ENCODE results near the gene ERC1.
"Not testable (repeated sequence)": the region's sequence is repeated elsewhere in the genome, so short reads cannot be mapped to it uniquely, and the experiment has no call there.

The ERC1 gene

GRCh38 chr12:1022032-1022970, 31.3 kb downstream of the ERC1 start:
- DNase-seq (ENCODE audit: low read depth in 2 of 2): no peak

DNA sequence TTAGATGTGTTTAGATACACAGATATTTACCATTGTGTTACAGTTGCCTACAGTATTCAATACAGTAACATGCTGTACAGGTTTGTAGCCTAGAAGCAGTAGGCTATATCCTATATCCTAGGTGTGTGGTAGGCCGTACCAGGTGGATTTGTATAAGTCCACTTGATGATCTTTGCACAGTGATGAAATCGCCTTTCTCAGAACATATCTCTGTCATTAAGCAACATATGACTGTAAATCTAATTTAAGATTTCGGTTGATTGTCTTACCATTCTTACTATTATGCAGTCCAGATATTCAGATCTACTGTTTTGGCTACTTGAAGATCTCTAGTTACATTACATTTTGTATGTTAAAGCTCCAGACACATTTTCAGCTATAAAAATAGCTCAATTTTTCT, 39.8 kb downstream of the ERC1 start:
- DNase-seq (ENCODE audit: low read depth in 2 of 2): no peak

DNA sequence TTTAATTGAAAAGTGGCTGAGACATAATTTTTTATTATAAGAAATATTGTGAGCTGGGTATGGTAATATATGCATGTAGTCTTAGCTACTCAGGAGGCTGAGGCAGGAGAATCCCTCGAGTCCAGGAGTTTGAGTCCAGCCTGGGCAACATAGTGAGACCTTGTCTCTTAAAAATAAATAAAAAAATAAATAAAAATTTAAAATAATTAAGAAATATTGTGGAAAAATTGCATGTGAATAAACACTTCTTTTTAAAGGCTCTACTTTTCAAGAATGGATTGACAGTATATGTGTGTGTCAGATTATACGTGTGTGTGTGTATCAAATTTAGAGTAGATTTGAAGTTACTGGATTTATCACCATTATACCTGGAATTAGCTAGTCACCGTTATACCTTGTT, 43.2 kb downstream of the ERC1 start:
- DNase-seq (ENCODE audit: low read depth in 2 of 2): no peak

GRCh38 chr12:1034751-1035457, 43.9 kb downstream of the ERC1 start:
- no peak for DNase-seq (ENCODE audit: low read depth in 2 of 2)

DNA sequence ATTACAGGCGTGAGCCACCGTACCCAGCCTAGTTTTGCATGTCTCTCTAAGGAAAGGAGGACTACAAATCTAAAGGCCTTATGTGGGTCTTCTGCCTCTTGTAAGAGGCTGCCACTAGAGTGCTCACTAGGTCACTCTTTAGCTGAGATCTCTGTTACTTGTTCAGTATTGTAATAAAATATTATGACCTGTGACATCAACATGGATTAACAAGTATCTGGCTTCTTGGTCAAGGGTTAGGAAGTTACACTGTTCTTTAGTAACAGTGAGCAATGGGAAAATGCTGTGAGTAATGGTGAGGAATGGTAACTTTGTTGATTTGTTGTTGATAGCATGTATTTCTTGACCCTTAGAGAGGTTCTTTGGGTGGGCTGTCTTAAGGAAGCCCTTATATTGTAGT, 50.5 kb downstream of the ERC1 start:
- no peak for DNase-seq (ENCODE audit: low read depth in 2 of 2)

DNA sequence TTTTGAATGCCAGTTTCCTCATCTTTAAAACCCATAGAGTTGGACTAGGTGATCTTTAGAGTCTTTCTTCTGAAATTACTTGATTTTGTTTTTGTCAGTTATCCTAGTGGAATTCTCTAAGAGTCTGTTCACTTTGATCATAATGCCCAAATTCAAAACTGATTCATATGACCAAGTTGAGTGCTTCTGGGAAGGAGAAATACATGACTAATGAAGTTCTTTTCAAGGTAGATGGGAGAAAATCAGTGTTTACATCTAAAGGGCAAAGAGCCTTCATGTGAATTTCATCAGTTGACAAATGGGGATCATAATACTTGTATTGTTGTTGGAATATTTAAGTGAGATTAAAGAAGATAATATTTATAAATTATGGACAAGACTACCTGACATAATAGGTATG, 53.2 kb downstream of the ERC1 start:
- no peak for DNase-seq (ENCODE audit: low read depth in 2 of 2)

DNA sequence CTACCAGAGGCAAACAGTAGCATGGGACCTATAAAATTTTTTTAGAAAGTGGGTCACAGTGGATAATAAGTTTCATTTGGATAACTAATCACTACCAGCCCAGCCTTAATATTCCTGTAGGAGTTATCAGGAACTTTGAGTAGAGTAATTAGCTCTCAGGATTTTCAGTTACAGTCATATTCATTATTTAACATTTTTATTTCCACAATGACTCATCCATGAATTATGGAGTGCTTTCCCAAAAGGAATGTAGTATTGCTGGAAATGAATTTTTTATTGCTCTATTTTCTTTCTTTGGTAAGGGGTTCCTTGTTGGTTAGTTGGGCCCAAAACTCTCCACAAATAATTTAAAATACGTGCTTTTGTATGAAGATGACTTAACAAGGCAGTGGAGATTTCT, 53.7 kb downstream of the ERC1 start:
- DNase-seq (ENCODE audit: low read depth in 2 of 2): no peak

DNA sequence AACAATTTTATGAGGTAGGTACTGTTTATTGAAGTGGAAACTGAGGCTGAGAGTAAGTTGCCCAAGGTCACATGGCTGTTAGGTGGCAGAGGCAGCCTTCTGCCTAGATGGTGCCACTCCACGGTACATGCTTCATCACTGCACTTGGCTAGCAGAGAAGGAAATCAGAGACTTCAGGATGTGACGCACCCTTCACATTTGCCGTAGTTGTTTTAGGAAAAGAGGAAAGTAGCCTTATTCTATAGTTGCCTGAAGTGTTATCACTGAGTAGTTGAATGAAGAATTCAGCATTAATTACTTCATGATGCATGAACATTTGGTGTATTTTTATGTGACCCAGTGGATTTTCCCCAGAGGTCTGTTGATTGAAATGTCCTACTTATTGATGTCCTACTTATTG, 55.7 kb downstream of the ERC1 start:
- DNase-seq (ENCODE audit: low read depth in 2 of 2): no peak

- DNase-seq (ENCODE audit: low read depth in 2 of 2): no peak
Observed at GRCh38 chr12:1047898-1048660, 57.1 kb downstream of the ERC1 start.

GRCh38 chr12:1050059-1050707, 59.2 kb downstream of the ERC1 start:
- DNase-seq (ENCODE audit: low read depth in 2 of 2): no peak

DNA sequence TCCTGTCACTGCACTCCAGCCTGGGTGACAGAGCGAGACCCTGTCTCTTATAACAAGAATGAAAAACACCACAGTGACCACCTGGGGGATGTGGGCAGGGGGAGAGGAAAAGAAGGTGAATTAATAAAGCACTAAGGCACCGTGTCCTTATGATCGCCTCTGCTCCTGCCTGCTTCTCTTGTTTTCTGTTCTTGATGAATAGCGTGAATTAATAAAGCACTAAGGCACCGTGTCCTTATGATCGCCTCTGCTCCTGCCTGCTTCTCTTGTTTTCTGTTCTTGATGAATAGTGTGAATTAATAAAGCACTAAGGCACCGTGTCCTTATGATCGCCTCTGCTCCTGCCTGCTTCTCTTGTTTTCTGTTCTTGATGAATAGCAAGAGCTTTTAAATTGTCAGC, 60.6 kb downstream of the ERC1 start:
- not testable (repeated sequence) for DNase-seq (ENCODE audit: low read depth in 2 of 2)

DNA sequence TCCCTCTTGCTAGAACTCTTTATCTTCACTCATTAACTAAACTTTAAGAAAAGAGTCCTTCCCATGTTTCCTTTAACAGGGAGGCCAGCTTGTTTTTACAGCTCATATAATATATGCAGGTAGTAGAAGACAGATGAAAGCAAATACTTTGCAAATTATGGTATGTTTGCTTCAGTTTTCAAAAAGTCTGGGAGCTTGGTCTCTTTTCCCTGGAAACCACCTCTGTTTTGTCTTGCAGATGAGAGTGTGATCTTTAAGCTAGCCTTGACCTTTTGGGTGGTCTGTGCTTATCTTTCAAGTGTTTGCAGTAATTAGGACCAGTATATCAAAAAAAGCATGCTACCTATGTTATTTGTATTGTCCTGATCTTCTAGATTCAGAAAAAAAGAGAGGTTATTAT, 62.7 kb downstream of the ERC1 start:
- no peak for DNase-seq (ENCODE audit: low read depth in 2 of 2)

DNA sequence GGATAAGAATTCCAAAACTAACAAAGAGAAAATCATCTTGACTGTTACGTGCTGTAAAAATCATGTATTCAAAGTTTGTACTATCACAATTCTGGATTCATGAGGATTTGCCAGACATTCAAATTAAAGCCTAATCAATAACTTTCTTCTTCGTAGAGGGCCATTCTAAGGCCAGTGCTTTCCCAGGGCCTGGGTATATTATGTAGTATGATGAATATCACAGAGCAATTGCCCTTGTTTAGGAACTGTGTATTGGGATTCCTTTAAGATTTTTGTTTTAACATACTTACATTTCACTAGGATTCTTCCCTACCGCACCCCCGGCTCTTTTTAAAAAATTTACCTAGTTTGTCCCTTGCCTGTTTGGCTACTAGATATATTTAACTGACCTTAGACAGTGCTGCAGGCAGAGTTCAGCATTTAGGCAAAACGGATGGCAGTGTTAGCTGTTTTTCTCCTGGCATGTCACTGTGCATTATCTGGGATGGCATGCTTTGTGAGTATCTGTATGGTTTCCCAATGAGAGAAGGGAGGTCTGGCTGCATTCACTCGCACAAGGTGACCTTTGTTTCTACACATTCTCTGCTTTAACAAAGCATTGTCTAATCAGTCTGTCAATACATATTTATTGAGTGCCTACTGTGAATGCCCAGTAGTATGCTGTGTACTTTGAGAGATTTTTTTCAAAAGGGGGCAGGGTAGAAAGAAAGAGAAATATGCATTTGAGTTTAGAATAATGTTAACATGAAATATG, 63.3 kb downstream of the ERC1 start:
- no peak for DNase-seq (ENCODE audit: low read depth in 2 of 2)

GRCh38 chr12:1056390-1056789, 65.4 kb downstream of the ERC1 start:
- DNase-seq (ENCODE audit: low read depth in 2 of 2): no peak

GRCh38 chr12:1058423-1058822, 67.4 kb downstream of the ERC1 start:
- DNase-seq (ENCODE audit: low read depth in 2 of 2): no peak

- no peak for DNase-seq (ENCODE audit: low read depth in 2 of 2)
Observed at GRCh38 chr12:1059162-1059561, 68.1 kb downstream of the ERC1 start.

GRCh38 chr12:1063852-1064251, 72.8 kb downstream of the ERC1 start:
- no peak for DNase-seq (ENCODE audit: low read depth in 2 of 2)

DNA sequence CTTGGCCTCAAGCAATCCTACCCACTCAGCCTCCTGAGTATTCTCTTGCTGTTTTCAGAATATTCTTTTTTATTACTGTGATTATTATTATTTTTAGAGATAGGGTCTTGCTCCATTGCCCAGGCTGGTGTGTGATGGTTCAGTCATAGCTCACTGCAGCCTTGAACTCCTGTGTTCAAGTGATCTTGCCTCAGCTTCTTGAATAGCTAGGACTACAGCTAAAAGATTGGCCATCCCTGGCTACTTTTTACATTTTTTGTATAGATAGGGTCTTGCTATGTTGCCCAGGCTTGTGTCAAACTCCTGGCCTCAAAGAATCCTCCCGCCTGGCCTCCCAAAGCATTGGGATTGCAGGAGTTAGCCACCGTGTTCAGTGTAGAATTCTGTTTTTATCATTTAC, 73.3 kb downstream of the ERC1 start:
- DNase-seq (ENCODE audit: low read depth in 2 of 2): no peak

- no peak for DNase-seq (ENCODE audit: low read depth in 2 of 2)
Observed at GRCh38 chr12:1065629-1066028, 74.6 kb downstream of the ERC1 start.

GRCh38 chr12:1069846-1070245, 78.8 kb downstream of the ERC1 start:
- DNase-seq (ENCODE audit: low read depth in 2 of 2): no peak

DNA sequence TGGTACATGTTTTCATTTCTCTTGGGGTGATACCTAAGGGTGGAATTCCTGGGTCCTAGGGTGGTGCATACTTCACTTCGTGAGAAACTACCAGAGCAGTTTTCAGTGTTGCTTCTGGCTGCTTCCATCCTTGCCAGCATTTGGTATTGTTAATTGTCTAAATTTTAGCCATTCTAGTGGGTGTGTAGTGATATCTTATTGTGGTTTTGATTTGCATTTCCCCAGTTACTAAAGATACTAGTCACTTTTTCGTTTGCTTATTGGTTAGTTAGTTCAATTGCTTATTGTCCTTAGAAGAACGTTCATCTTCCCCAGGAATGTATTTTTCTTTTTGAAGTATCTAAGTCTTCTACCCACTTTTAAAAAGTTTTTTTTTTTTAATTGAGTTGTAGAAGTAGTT, 80.2 kb downstream of the ERC1 start:
- no peak for DNase-seq (ENCODE audit: low read depth in 2 of 2)
